ENCODE results near the gene BAHCC1. TPM values are rescaled to one million over a fixed set of nuclear protein-coding genes. Genes with fewer than 3 reads are reported as not detected.
A peak's percentile ranks its signal among the peaks of the same experiment; 100 is the strongest.

Gene BAHCC1
- total and polyA plus RNA-seq, 2 donors (not counting 1 experiment from before 2014, with no cell fraction given) = 1.8 to 7.3 TPM

DNA sequence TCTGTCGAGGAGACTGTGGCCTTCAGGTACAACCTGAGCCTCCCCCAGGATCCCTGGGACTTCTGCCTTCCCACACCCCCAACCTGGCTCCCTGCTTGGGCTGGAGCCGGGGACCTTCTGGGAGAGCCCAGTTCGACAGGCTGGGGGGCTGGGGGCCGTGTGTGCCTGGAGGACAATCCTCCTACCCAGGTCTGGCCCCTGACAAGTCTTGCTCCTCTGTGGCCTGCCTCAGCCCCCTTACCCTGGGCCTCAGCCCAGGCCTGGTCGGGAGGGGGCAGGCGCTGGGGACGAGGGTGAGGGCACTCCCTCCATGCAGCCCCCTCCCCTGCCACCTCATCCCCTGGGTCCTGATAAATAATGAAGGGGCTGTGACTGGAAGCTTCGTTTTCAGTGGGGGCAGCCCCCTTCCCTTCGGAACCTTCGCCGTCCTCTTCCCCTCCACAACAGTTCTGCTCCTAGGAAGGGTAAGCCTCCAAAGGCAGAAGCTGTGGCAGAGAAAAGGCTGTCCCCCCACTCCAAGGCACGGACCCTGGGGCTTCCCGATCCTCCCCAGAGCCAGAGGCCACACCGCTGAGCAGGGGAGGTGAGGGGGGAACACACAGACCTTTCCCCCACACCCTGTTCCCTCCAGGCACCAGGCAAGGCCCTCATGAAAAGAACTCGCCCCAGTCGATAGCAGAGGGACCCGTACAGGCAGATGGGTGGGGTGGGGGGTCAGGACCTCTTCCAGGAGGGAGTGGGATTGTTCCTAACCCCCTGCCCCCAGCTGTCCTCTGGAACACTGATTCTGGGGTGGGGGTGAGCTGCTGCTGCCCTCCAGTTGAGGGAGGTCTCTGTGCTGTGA, 5.0 kb upstream of the BAHCC1 start:
- Histone ChIP-seq H3K27me3 (ENCODE audit: control insufficient read depth, insufficient read depth, low read length) (no peaks in the 10 kb centered on the region), H3K9me3 (ENCODE audit: control insufficient read depth, insufficient read depth, low read depth, low read length) (no peaks in the 10 kb centered on the region), H3K36me3 (ENCODE audit: control insufficient read depth, insufficient read depth, low read length) (no peaks in the 10 kb centered on the region), H3K4me1 (ENCODE audit: control insufficient read depth, extremely low read depth, insufficient read depth, low read length) (peaks cover 41% of the 10 kb centered on the region), H3K9ac (ENCODE audit: insufficient read depth, low read length) (no peak overlapping the region), H2AFZ (ENCODE audit: low read length) (no peak overlapping the region), H3K79me2 (ENCODE audit: control insufficient read depth, insufficient read depth, low read length) (peaks cover 37% of the 10 kb centered on the region), H3K27ac (ENCODE audit: insufficient read depth, low read length) (no peak overlapping the region), H3K4me3 (replicated peaks in 1 of 4; ENCODE audit: control extremely low read depth in 1 of 4, insufficient read depth in 1 of 4, low read depth in 3 of 4, low read length in 4 of 4) (no peak overlapping the region), H3K4me2 (ENCODE audit: extremely low read depth, insufficient read depth, low read length) (no peak overlapping the region), H4K20me1 (ENCODE audit: control insufficient read depth, extremely low read depth, insufficient read depth, low read length) (no peaks in the 10 kb centered on the region)
- no peak for DNase-seq (ENCODE audit: low read depth in 2 of 2)
- no peak for TF ChIP-seq EZH2 (IDR thresholded peaks at IDR 0.05; ENCODE audit: low read length, missing control alignments)
- TF ChIP-seq, protein P1, sequence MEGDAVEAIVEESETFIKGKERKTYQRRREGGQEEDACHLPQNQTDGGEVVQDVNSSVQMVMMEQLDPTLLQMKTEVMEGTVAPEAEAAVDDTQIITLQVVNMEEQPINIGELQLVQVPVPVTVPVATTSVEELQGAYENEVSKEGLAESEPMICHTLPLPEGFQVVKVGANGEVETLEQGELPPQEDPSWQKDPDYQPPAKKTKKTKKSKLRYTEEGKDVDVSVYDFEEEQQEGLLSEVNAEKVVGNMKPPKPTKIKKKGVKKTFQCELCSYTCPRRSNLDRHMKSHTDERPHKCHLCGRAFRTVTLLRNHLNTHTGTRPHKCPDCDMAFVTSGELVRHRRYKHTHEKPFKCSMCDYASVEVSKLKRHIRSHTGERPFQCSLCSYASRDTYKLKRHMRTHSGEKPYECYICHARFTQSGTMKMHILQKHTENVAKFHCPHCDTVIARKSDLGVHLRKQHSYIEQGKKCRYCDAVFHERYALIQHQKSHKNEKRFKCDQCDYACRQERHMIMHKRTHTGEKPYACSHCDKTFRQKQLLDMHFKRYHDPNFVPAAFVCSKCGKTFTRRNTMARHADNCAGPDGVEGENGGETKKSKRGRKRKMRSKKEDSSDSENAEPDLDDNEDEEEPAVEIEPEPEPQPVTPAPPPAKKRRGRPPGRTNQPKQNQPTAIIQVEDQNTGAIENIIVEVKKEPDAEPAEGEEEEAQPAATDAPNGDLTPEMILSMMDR (conservative IDR thresholded peaks at IDR 0.05 in 1 of 2, IDR thresholded peaks at IDR 0.05 in 1 of 2; ENCODE audit: low read depth in 1 of 2, low read length in 2 of 2) = no peak

DNA sequence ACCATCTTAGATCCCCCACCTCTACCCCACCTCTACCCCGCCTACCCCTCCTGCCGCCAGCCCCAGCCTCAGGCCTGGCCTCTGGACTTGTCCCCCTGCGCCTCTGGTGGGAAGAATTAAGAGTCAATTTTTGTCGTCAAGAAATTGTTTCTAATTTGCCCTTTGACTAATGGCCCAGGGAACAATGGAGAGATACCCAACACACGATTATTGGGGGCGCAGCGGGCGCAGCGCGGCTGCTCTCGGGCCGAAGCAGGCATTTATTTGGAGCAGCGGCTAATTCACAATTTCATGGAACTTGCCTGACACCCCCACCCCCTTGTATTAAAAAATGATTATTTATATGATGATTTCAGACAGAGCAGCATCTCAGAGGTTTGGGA, 4.4 kb upstream of the BAHCC1 start:
- TF ChIP-seq, protein P1 (conservative IDR thresholded peaks at IDR 0.05 in 1 of 2, IDR thresholded peaks at IDR 0.05 in 1 of 2; ENCODE audit: low read depth in 1 of 2, low read length in 2 of 2) = no peak
- TF ChIP-seq EZH2 (IDR thresholded peaks at IDR 0.05; ENCODE audit: low read length, missing control alignments) = no peak
- H3K79me2 ChIP-seq (ENCODE audit: control insufficient read depth, insufficient read depth, low read length) = peaks cover 40% of the 10 kb centered on the region
- H2AFZ ChIP-seq (ENCODE audit: low read length) = no peak overlapping the region
- no peak for DNase-seq (ENCODE audit: low read depth in 2 of 2)
- H3K9me3 ChIP-seq (ENCODE audit: control insufficient read depth, insufficient read depth, low read depth, low read length) = no peaks in the 10 kb centered on the region
- no peak overlapping the region for H3K4me2 ChIP-seq (ENCODE audit: extremely low read depth, insufficient read depth, low read length)
- H3K9ac ChIP-seq (ENCODE audit: insufficient read depth, low read length) = no peak overlapping the region
- H3K36me3 ChIP-seq (ENCODE audit: control insufficient read depth, insufficient read depth, low read length) = no peaks in the 10 kb centered on the region
- H3K4me3 ChIP-seq (replicated peaks in 1 of 4; ENCODE audit: control extremely low read depth in 1 of 4, insufficient read depth in 1 of 4, low read depth in 3 of 4, low read length in 4 of 4) = no peak overlapping the region
- peaks cover 36% of the 10 kb centered on the region for H3K4me1 ChIP-seq (ENCODE audit: control insufficient read depth, extremely low read depth, insufficient read depth, low read length)
- H4K20me1 ChIP-seq (ENCODE audit: control insufficient read depth, extremely low read depth, insufficient read depth, low read length) = no peaks in the 10 kb centered on the region
- H3K27me3 ChIP-seq (ENCODE audit: control insufficient read depth, insufficient read depth, low read length) = no peaks in the 10 kb centered on the region
- H3K27ac ChIP-seq (ENCODE audit: insufficient read depth, low read length) = no peak overlapping the region

DNA sequence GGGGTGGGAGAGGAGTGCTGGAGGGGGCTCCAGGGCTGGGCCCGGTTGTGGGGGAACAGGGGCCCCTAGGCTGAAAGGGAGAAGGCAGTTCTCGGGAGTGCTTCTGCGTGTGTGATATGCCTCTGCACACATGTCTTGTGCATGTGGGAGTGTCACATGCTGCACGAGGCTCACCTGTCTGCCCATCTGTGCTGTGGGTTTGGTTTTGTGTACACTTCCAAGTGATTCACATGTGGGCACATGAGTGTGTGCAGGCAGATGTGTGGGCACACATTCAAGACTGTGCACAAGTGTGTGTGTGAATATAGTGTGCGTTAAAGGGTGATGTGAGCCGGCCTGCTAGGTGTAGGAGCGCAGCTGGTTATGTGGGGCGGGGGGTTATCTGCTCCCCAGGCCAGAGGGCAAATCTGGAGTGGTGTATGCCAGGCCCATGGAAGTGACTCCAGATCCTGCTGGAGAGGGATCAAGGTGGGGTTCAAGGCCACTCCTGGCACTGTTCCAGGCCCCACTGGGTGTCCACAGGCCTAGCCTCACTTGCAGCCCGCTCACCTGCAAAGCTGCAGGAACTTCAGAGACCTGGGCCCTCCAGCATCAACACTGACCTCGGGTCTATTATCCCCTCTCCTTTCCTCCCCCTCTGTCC, 3.8 kb upstream of the BAHCC1 start:
- H3K9me3 ChIP-seq (ENCODE audit: control insufficient read depth, insufficient read depth, low read depth, low read length) = no peaks in the 10 kb centered on the region
- peak overlapping the region in 2 of 4 experiments; percentile 39 to 68 for H3K4me3 ChIP-seq (replicated peaks in 1 of 4; ENCODE audit: control extremely low read depth in 1 of 4, insufficient read depth in 1 of 4, low read depth in 3 of 4, low read length in 4 of 4)
- no peak for DNase-seq (ENCODE audit: low read depth in 2 of 2)
- no peaks in the 10 kb centered on the region for H3K36me3 ChIP-seq (ENCODE audit: control insufficient read depth, insufficient read depth, low read length)
- H3K4me1 ChIP-seq (ENCODE audit: control insufficient read depth, extremely low read depth, insufficient read depth, low read length) = peaks cover 33% of the 10 kb centered on the region
- H3K9ac ChIP-seq (ENCODE audit: insufficient read depth, low read length) = no peak overlapping the region
- H3K4me2 ChIP-seq (ENCODE audit: extremely low read depth, insufficient read depth, low read length) = peak overlapping the region; percentile 73
- no peak for TF ChIP-seq EZH2 (IDR thresholded peaks at IDR 0.05; ENCODE audit: low read length, missing control alignments)
- TF ChIP-seq, protein P1 (conservative IDR thresholded peaks at IDR 0.05 in 1 of 2, IDR thresholded peaks at IDR 0.05 in 1 of 2; ENCODE audit: low read depth in 1 of 2, low read length in 2 of 2) = no peak
- no peaks in the 10 kb centered on the region for H4K20me1 ChIP-seq (ENCODE audit: control insufficient read depth, extremely low read depth, insufficient read depth, low read length)
- H2AFZ ChIP-seq (ENCODE audit: low read length) = no peak overlapping the region
- no peaks in the 10 kb centered on the region for H3K27me3 ChIP-seq (ENCODE audit: control insufficient read depth, insufficient read depth, low read length)
- H3K27ac ChIP-seq (ENCODE audit: insufficient read depth, low read length) = peak overlapping the region; percentile 36
- peaks cover 45% of the 10 kb centered on the region for H3K79me2 ChIP-seq (ENCODE audit: control insufficient read depth, insufficient read depth, low read length)
